ENCODE data around the gene OR52E8.

DNA sequence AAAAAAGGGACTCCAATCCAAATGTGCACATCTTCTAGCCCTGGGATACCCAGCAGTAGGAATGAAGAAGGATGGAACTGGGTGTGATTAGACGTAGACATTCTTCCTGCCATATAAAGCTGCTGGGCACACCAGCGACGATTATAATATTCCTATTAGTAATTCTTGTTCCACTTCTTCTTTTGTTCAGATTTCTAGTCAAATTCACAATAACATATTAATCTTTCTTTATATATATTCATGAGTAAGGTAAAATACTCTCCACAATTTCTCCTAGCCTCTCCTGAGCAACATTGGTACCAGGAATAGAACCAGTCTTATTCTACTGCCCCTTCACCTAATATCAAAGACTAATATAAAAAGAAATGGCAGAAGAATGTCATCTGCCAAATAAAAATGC lies at the start of gene OR52E8:
- TF ChIP-seq, protein P1, sequence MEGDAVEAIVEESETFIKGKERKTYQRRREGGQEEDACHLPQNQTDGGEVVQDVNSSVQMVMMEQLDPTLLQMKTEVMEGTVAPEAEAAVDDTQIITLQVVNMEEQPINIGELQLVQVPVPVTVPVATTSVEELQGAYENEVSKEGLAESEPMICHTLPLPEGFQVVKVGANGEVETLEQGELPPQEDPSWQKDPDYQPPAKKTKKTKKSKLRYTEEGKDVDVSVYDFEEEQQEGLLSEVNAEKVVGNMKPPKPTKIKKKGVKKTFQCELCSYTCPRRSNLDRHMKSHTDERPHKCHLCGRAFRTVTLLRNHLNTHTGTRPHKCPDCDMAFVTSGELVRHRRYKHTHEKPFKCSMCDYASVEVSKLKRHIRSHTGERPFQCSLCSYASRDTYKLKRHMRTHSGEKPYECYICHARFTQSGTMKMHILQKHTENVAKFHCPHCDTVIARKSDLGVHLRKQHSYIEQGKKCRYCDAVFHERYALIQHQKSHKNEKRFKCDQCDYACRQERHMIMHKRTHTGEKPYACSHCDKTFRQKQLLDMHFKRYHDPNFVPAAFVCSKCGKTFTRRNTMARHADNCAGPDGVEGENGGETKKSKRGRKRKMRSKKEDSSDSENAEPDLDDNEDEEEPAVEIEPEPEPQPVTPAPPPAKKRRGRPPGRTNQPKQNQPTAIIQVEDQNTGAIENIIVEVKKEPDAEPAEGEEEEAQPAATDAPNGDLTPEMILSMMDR (IDR thresholded peaks at IDR 0.05): no peak
- TF ChIP-seq ELF4 (CRISPR knock-in tag; IDR thresholded peaks at IDR 0.05; ENCODE audit: low read depth): no peak

Data from WTC11 (cell line).